Measurements from ENCODE around the gene PES1.
"Not testable (repeated sequence)": the region's sequence is repeated elsewhere in the genome, so short reads cannot be mapped to it uniquely, and the experiment has no call there.

Gene PES1

GRCh38 chr22:30634471-30635233, 42.9 kb upstream of the PES1 start:
- Histone ChIP-seq H3K9ac (ENCODE audit: low read length) (peak overlapping the region; percentile 61), H3K27me3 (ENCODE audit: low read length) (no peaks in the 10 kb centered on the region), H4K20me1 (ENCODE audit: low read depth, low read length) (no peaks in the 10 kb centered on the region), H3K79me2 (ENCODE audit: insufficient read depth, low read length) (no peaks in the 10 kb centered on the region), H3K27ac (ENCODE audit: low read depth, low read length) (peak overlapping the region; percentile 36), H3K36me3 (ENCODE audit: low read length) (no peaks in the 10 kb centered on the region), H3K4me2 (ENCODE audit: low read depth, low read length, poor library complexity, severe bottlenecking) (peak overlapping the region; percentile 74), H3K9me2 (replicated peaks; ENCODE audit: insufficient read depth, low read length) (no peaks in the 10 kb centered on the region), H3F3A (ENCODE audit: insufficient read depth) (no peaks in the 10 kb centered on the region), H2AFZ (ENCODE audit: low read depth, low read length, severe bottlenecking) (peak overlapping the region; percentile 100), H3K9me3 (ENCODE audit: insufficient read depth, low read length) (no peaks in the 10 kb centered on the region), H3K4me3 (ENCODE audit: insufficient read depth, low read length, poor library complexity, severe bottlenecking) (peak overlapping the region; percentile 43)
- TF ChIP-seq EZH2phosphoT487 (conservative IDR thresholded peaks at IDR 0.05; ENCODE audit: low read length), result no peak
- peak; percentile 89 for TF ChIP-seq CTCF (IDR thresholded peaks at IDR 0.05; ENCODE audit: insufficient read depth, low read length, poor library complexity, severe bottlenecking)

GRCh38 chr22:30631469-30631868, 39.8 kb upstream of the PES1 start:
- H3K9me2 ChIP-seq (replicated peaks; ENCODE audit: insufficient read depth, low read length); H4K20me1 ChIP-seq (ENCODE audit: low read depth, low read length); H3K27me3 ChIP-seq (ENCODE audit: low read length); H3K79me2 ChIP-seq (ENCODE audit: insufficient read depth, low read length); H3K9me3 ChIP-seq (ENCODE audit: insufficient read depth, low read length); H3K27ac ChIP-seq (ENCODE audit: low read depth, low read length); H3K4me2 ChIP-seq (ENCODE audit: low read depth, low read length, poor library complexity, severe bottlenecking); H3K4me3 ChIP-seq (ENCODE audit: insufficient read depth, low read length, poor library complexity, severe bottlenecking); H2AFZ ChIP-seq (ENCODE audit: low read depth, low read length, severe bottlenecking); H3K36me3 ChIP-seq (ENCODE audit: low read length); H3F3A ChIP-seq (ENCODE audit: insufficient read depth); H3K9ac ChIP-seq (ENCODE audit: low read length): not testable (repeated sequence)

- Histone ChIP-seq H3K9ac (ENCODE audit: low read length) (no peak overlapping the region), H3K9me3 (ENCODE audit: insufficient read depth, low read length) (no peaks in the 10 kb centered on the region), H3K4me3 (ENCODE audit: insufficient read depth, low read length, poor library complexity, severe bottlenecking) (no peak overlapping the region), H3F3A (ENCODE audit: insufficient read depth) (no peaks in the 10 kb centered on the region), H3K4me2 (ENCODE audit: low read depth, low read length, poor library complexity, severe bottlenecking) (no peak overlapping the region), H3K79me2 (ENCODE audit: insufficient read depth, low read length) (no peaks in the 10 kb centered on the region), H3K36me3 (ENCODE audit: low read length) (no peaks in the 10 kb centered on the region), H2AFZ (ENCODE audit: low read depth, low read length, severe bottlenecking) (no peak overlapping the region), H3K9me2 (replicated peaks; ENCODE audit: insufficient read depth, low read length) (no peaks in the 10 kb centered on the region), H4K20me1 (ENCODE audit: low read depth, low read length) (no peaks in the 10 kb centered on the region), H3K27me3 (ENCODE audit: low read length) (no peaks in the 10 kb centered on the region), H3K27ac (ENCODE audit: low read depth, low read length) (no peak overlapping the region)
- TF ChIP-seq CTCF (IDR thresholded peaks at IDR 0.05; ENCODE audit: insufficient read depth, low read length, poor library complexity, severe bottlenecking) (no peak), EZH2phosphoT487 (conservative IDR thresholded peaks at IDR 0.05; ENCODE audit: low read length) (no peak)
These were observed 36.8 kb upstream of the PES1 start for GRCh38 chr22:30628491-30628890.

- Histone ChIP-seq H3K27ac (ENCODE audit: low read depth, low read length) (no peak overlapping the region), H3K27me3 (ENCODE audit: low read length) (no peaks in the 10 kb centered on the region), H2AFZ (ENCODE audit: low read depth, low read length, severe bottlenecking) (no peak overlapping the region), H3K9me2 (replicated peaks; ENCODE audit: insufficient read depth, low read length) (no peaks in the 10 kb centered on the region), H3K4me2 (ENCODE audit: low read depth, low read length, poor library complexity, severe bottlenecking) (no peak overlapping the region), H3K9ac (ENCODE audit: low read length) (no peak overlapping the region), H3K4me3 (ENCODE audit: insufficient read depth, low read length, poor library complexity, severe bottlenecking) (no peak overlapping the region), H3F3A (ENCODE audit: insufficient read depth) (no peaks in the 10 kb centered on the region), H3K36me3 (ENCODE audit: low read length) (no peaks in the 10 kb centered on the region), H3K9me3 (ENCODE audit: insufficient read depth, low read length) (no peaks in the 10 kb centered on the region), H4K20me1 (ENCODE audit: low read depth, low read length) (no peaks in the 10 kb centered on the region), H3K79me2 (ENCODE audit: insufficient read depth, low read length) (no peaks in the 10 kb centered on the region)
- TF ChIP-seq CTCF (IDR thresholded peaks at IDR 0.05; ENCODE audit: insufficient read depth, low read length, poor library complexity, severe bottlenecking) (no peak), EZH2phosphoT487 (conservative IDR thresholded peaks at IDR 0.05; ENCODE audit: low read length) (no peak)
These were observed 35.8 kb upstream of the PES1 start for GRCh38 chr22:30627471-30627870.

Measured in SU-DHL-6 (cell line).